ENCODE measurements around the gene FAM229B. TPM values are rescaled to one million over a fixed set of nuclear protein-coding genes. Genes with fewer than 3 reads are reported as not detected.

Gene FAM229B
- total and polyA plus RNA-seq, 2 of the 8 experiments (the other 6 are each of a cell fraction or from before 2014, with no cell fraction given): 10.0 to 10.4 TPM

GRCh38 chr6:112100561-112100960 is 13.2 kb downstream of the FAM229B start:
- H4K91ac ChIP-seq (replicated peaks; ENCODE audit: insufficient read length, low read length): no peak overlapping the region
- H2BK5ac ChIP-seq (ENCODE audit: low read depth, low read length): no peak overlapping the region; the same call in 1 of the 2 replicates
- POLR2A ChIA-PET (ENCODE audit: partially characterized antibody): interaction anchor here (1.7 kb wide), 1 partner anchor 13 kb away, joined by 5 read pairs; the partner anchor contains the start of genes FAM229B and TUBE1
- no peak overlapping the region for H2BK15ac ChIP-seq (ENCODE audit: low read length)
- H2AK5ac ChIP-seq (ENCODE audit: low read depth, low read length): no peak overlapping the region
- no peak overlapping the region for H2BK20ac ChIP-seq (ENCODE audit: low read length)
- no peaks in the 10 kb centered on the region for H3K36me3 ChIP-seq (ENCODE audit: control insufficient read depth in 2 of 4, insufficient read depth in 4 of 4, low read length in 3 of 4)
- no peaks in the 10 kb centered on the region for H3K79me1 ChIP-seq (ENCODE audit: low read depth, low read length)
- no peaks in the 10 kb centered on the region for H3K79me2 ChIP-seq (ENCODE audit: control insufficient read depth in 1 of 2, insufficient read depth in 2 of 2, low read length in 2 of 2)
- DNase-seq (ENCODE audit: low read depth in 1 of 2, low spot score in 2 of 2) (peak in 1 of 2 experiments; percentile 21), FAIRE-seq (no peak)
- H3K23ac ChIP-seq (ENCODE audit: insufficient read length): no peak overlapping the region
- H4K8ac ChIP-seq (ENCODE audit: extremely low read depth, insufficient read depth, low read length): no peak overlapping the region
- H3K9me3 ChIP-seq (ENCODE audit: insufficient read depth in 2 of 2, low read depth in 1 of 2, low read length in 1 of 2): no peaks in the 10 kb centered on the region; a peak in 1 of 4 replicates
- H2BK12ac ChIP-seq (ENCODE audit: low read depth, low read length): no peak overlapping the region
- H2AFZ ChIP-seq (ENCODE audit: low read length): no peak overlapping the region
- WGBS, 2 experiments (ENCODE audit: extremely low coverage in 1 of 2, insufficient coverage in 1 of 2, insufficient read length in 1 of 2, insufficient replicate concordance in 2 of 2, low coverage in 1 of 2, low lambda C conversion rate in 2 of 2, missing lambda C conversion rate in 1 of 2): 48% methylated on average over 4 of the region's 4 CpGs; no CpG with 5 or more reads in 1 of the 2 experiments
- no peaks in the 10 kb centered on the region for H4K20me1 ChIP-seq (replicated peaks in 1 of 2; ENCODE audit: control insufficient read depth in 1 of 2, insufficient read depth in 2 of 2, low read length in 2 of 2)
- CTCF ChIA-PET (ENCODE audit: partially characterized antibody): interaction anchor here (0.8 to 1.0 kb wide), 3 partner anchors 9 to 18 kb away, joined by 3 read pairs; no protein-coding TSS in a partner anchor
- H3K9ac ChIP-seq (replicated peaks in 1 of 4; ENCODE audit: extremely low read depth in 1 of 4, low read depth in 3 of 4, low read length in 3 of 4): no peak overlapping the region
- H3K4me2 ChIP-seq (ENCODE audit: insufficient read depth in 1 of 2, low read depth in 2 of 2, low read length in 2 of 2): peak overlapping the region; percentile 16 to 17; a peak in 1 of 4 replicates
- no peak overlapping the region for H4K5ac ChIP-seq (ENCODE audit: insufficient read length, low read depth, low read length)
- H3K4ac ChIP-seq (replicated peaks; ENCODE audit: insufficient read length, low read depth, low read length): no peak overlapping the region
- H3K23me2 ChIP-seq (ENCODE audit: low read depth, low read length): no peaks in the 10 kb centered on the region
- H2BK120ac ChIP-seq (replicated peaks; ENCODE audit: low read depth, low read length): no peak overlapping the region
- no peak overlapping the region for H3K4me3 ChIP-seq (ENCODE audit: extremely low read depth in 1 of 4, insufficient read depth in 2 of 4, low read depth in 3 of 4, low read length in 4 of 4)
- 0 out of 2 replicates have a peak, but pooled peaks have one; percentile 31 for TF ChIP-seq MAX (IDR thresholded peaks at IDR 0.05)
- TF ChIP-seq SAP30 (IDR thresholded peaks at IDR 0.05; ENCODE audit: insufficient read depth, insufficient replicate concordance, low read length): no peak
- no peak overlapping the region for H3K18ac ChIP-seq (ENCODE audit: extremely low read depth, low read length)
- no peak overlapping the region for H3K14ac ChIP-seq (ENCODE audit: insufficient read length)
- no peaks in the 10 kb centered on the region for H3K27me3 ChIP-seq (replicated peaks in 1 of 4; ENCODE audit: control insufficient read depth in 3 of 4, extremely low read depth in 1 of 4, insufficient read depth in 3 of 4, low read length in 3 of 4)
- no peak overlapping the region for H3K56ac ChIP-seq (replicated peaks; ENCODE audit: insufficient read length, low read depth, low read length)
- H3K4me1 ChIP-seq (replicated peaks in 1 of 4; ENCODE audit: control insufficient read depth in 3 of 4, insufficient read depth in 4 of 4, low read length in 3 of 4): peaks cover 0 to 8% (median 3%) of the 10 kb centered on the region in 4 experiments; a peak in 1 of 7 replicates
- H3K27ac ChIP-seq (ENCODE audit: low read depth, low read length): no peak overlapping the region

All from H1 (cell line).